ENCODE data around the gene GRK4. TPM values are rescaled to one million over a fixed set of nuclear protein-coding genes. Genes with fewer than 3 reads are reported as not detected.
A peak's percentile ranks its signal among the peaks of the same experiment; 100 is the strongest.

GRK4 gene
- total and polyA plus RNA-seq, 10 of the 15 experiments (the other 5 are each of a cell fraction or from before 2014, with no cell fraction given), result 1.1 to 4.0 (median 2.5) TPM

DNA sequence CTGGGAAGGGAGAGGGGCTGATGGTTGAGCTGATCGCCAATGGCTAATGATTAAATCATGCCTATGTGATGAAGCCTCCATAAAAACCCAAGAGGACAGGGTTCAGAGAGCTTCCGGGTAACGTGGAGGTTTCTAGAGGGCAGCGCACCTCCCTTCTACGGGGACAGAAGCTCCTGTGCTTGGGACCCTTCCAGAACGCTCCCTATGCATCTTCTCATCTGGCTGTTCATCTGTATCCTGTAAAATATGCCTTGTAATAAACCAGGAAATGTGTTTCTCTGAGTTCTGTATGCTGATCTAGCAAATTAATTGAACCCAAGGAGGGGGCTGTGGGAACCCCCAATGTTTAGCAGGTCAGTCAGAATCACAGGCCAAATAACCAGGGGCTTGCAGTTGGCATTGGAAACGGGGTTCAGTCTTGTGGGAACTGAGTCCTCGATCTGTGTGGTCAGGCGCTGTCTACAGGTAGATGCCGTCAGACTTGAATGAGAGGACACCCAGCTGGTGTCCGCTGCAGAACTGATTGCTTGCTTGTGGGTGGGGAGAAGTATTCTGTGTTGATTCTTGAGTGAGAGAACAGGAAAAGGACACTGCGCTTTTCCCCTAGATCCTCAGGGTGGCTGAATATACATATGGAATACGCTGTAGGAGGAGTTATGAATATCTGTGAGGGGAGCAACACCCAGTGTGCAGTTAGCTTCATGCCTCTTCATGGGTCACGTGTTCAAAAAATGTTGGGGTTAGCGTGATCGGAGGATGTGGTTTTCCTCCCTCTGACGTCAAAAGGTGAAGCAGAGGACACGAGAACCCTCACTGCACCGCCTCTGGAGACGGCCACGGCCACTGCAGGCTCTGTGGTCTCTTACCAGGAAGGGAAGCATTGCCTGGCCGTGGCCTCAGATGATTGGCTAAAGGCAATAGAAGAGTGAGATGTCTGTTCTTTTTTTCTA, 81.8 kb downstream of the GRK4 start (continued):
- TF ChIP-seq USF2 (IDR thresholded peaks at IDR 0.05; ENCODE audit: borderline replicate concordance, low read depth, low read length) (peak; percentile 18; the same call in 1 of the 2 replicates), NFIC (IDR thresholded peaks at IDR 0.05; ENCODE audit: low read depth, low read length) (no peak), TAF1 (IDR thresholded peaks at IDR 0.05; ENCODE audit: borderline replicate concordance, low read depth, low read length) (0 out of 2 replicates have a peak, but pooled peaks have one; percentile 6), PKNOX1 (IDR thresholded peaks at IDR 0.05) (no peak), EP300 (IDR thresholded peaks at IDR 0.05; ENCODE audit: borderline replicate concordance in 1 of 2, control insufficient read depth in 1 of 2, low read depth in 2 of 2, low read length in 2 of 2) (peak; percentile 47 to 50; a peak in 2 of 4 replicates), MYB (IDR thresholded peaks at IDR 0.05; ENCODE audit: borderline replicate concordance, low read depth, low read length) (no peak), EED (IDR thresholded peaks at IDR 0.05; ENCODE audit: low read depth) (peak; percentile 55; the same call in 1 of the 2 replicates), WRNIP1 (IDR thresholded peaks at IDR 0.05; ENCODE audit: borderline replicate concordance, low read depth, low read length) (no peak), CBFB (IDR thresholded peaks at IDR 0.05; ENCODE audit: low read depth) (peak; percentile 82; the same call in 1 of the 2 replicates)
- TF ChIP-seq, protein P1, sequence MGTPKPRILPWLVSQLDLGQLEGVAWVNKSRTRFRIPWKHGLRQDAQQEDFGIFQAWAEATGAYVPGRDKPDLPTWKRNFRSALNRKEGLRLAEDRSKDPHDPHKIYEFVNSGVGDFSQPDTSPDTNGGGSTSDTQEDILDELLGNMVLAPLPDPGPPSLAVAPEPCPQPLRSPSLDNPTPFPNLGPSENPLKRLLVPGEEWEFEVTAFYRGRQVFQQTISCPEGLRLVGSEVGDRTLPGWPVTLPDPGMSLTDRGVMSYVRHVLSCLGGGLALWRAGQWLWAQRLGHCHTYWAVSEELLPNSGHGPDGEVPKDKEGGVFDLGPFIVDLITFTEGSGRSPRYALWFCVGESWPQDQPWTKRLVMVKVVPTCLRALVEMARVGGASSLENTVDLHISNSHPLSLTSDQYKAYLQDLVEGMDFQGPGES (IDR thresholded peaks at IDR 0.05), result no peak
